Hematopoietic multipotent progenitor cell treated with erythropoietin and hydrocortisone succinate and interleukin-3 and kit ligand, for 8 days (in vitro differentiated cells): ENCODE measurements around the gene CADPS2.
"Not testable (repeated sequence)": the region's sequence is repeated elsewhere in the genome, so short reads cannot be mapped to it uniquely, and the experiment has no call there.

Source experiments
- DNase-seq: peaks from one replicate; pipeline ENCODE4 v3.0.0-alpha.2; 2015

The CADPS2 gene

DNA sequence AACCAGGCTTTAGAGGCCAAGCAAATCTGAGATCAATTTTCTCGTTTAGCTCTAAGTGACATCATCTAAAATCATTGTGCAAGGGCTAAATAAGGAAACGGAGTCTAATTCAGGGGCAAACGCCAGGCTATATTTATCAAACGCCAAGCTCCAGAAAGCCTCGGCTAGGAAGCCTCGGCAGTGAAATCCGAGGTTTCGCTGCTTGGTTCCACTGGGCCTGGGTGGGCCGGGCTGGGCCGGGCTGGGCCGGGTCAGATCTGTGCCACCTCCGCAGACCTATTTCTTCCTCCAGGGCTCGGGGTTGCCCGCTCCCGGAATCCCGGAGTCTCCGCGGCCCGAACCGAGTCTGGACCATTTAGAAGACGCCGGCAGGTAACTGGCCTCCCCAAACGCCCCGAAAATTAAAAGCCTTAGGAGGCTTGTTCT is 581.3 kb downstream of the CADPS2 start:
- no peak for DNase-seq

DNA sequence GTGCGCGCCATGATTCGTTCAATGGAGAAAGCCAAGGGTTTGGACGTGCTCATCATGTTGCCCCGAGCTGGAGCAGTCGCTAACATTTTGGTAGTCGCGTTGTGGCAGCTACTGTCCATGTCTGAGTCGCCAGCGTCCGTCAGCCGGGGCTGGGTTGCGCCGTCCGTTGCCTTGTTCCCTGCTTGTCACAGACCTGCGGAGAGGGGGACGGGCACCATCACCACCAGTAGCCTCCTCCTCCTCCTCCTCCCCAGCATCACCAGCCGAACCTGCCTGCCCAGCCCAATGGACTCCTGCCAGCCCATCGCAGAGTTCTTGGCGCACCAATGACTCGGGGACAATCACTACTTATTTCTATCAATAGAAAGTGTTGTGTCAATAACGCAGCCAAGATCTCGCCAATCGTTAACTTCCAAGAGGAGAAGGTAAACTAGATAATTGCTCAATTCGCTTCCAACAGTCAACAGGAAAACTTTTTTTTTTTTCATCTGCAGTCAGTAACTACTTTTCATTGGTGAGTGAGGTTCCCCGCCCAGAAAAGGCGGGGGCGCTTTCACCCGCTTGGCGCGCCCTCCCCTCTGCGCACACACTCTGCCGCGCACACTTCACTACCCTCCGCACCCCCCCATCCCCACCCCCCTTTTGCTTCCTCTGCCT is 581.8 kb downstream of the CADPS2 start, which contains the start of gene FEZF1:
Gene FEZF1 (minus strand): TSS at position 432 of the 657 bp plus-strand sequence. CDS start 313 bp downstream, at position 119.
- no peak for DNase-seq

DNA sequence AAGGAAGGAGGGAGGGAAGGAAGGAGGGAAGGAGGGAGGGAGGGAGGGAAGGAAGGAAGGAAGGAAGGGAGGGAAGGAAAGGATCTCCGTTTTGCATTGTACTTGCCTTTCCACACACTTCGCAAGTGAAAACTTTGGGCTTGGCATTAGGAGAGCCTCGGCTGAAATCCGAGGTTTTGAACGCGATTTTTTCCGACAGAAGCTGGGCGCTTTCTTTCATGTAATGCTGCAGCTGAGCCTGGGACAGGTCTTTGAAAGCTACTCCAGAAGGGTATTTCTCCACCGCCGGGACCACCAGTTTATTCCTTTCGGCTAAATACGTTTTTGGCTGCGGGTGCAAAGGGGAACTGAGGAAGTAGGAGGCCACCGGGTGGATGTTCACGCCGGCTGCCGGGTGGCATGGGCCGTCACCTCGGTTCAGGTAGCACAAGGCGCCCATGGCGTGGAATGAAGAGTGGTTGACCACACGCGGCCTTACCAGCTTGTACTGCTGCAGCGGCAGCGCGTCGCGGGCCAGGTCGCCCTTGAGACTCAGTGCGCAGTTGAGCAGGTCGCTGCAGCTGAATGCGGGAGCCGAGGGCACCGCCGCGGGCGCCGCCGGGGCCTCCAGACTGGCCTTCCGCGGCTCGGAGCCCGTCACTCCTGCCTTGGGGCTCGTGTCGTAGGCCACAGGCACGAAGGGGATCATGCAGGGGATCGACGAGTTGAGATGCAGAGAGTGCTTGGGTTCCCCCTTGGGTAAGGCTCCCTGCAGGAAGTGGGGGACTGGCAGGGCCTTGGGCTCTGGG is 582.5 kb downstream of the CADPS2 start:
- no peak for DNase-seq

DNA sequence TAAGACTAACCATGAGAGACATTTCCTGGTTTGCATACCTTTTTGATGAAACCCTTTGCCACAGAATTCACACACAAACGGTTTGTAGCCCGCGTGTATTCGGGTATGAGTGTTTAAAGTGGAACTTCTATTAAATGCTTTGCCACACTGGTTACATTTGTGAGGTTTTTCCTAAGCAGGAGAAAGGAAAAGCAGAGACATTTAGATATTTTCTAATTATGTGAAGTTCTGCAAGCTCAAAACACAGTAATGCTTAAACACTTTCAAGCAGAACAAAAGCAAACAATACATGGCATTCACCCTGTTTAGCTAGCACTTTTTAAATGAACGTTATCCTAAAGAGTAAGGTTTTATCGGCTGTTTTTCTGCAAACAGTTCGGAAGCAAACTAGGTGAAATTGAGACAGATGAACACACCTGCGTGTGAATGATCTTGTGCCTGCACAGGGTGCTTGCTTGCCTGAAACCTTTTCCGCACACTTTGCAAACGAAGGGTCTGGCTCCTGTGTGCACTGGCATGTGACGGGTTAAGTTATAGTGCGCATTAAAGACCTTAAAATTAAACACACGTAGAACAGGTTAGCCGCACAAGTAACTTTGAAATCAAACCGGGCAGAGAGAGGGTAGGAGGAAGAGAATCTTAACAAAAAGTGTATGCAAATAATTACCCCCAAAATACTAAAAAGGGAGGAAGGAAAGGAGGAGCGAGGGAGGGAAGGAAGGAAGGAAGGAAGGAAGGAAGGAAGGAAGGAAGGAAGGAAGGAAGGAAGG is 583.3 kb downstream of the CADPS2 start:
- DNase-seq, result no peak

DNA sequence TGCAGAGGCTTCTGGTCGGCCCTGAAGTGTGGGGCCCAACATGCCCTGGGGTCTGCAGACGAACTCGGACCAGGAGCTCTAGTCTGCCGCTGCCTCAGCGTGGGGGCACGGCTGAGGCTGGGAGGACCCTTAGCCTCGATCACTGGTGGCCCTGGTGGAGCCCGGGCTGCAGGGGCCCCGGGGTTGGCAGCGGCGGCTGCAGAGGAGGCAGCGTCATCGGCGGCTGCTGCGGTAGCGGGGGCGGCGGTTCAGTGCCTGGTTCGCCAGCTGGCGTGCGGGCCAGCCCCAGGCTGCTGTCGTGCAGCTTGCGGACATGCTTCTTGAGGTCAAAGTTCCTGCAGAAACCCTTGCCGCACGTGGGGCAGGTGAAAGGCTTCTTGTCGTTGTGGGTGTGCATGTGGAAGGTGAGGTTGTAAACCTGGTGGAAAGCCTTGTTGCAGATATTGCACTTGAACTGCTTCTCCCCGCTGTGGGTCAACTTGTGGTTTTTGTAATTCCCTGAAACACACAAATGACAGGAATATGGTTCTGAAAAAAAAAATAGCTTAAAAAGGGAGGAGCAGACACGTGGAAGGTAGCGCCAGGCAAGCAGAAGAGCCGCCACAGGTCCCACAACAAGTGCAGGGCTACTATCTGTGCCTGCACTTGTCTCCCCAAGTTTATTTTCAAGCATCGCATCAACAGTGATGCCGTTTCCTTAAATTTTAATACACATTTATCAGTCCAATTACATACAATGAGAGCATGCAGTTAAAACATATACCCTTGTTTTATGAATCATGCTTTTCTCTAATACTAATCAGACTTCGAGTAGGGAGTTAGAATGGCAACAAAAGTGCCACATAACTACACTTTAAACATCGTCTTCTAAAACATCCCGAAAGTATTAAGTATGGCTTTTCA is 584.2 kb downstream of the CADPS2 start:
- DNase-seq, result no peak

DNA sequence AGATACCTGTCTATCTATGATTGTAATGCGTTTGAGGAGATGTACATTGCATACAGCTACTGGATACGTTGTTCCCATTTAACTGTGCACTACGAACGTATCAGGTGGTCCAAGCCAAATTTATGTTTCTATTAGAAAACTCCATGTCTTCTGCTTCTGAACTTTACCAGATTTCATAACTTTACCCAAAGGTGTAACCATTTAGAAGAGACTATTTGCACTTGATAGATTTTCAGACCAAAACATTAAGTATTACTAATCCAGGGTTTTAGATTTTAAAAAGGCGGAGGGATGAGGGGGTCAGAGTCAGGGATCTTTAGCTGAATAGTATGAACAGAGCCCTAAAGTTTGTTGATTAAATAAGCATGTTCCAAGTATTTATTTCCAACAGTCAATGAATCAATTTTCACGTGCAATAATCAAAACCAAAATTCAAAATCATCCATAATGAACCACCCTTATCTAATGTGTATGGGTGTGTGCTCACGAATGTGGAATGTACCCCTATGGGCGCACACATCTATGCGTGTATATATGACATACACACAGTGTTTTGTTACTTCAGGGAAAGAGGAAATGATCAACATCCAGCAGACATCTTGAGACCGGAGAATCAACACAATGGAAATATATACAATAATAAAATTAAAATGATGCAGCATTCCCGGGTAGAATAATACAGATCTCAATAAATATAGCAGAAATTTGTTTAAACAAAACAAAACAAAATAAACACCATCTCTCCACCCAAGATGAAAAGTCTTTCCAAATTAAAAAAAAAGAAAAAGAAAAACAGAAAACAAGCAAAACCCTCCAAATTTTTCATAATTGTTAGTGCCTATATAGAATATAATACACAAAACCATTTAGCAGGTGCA is 585.1 kb downstream of the CADPS2 start:
- DNase-seq, result no peak

DNA sequence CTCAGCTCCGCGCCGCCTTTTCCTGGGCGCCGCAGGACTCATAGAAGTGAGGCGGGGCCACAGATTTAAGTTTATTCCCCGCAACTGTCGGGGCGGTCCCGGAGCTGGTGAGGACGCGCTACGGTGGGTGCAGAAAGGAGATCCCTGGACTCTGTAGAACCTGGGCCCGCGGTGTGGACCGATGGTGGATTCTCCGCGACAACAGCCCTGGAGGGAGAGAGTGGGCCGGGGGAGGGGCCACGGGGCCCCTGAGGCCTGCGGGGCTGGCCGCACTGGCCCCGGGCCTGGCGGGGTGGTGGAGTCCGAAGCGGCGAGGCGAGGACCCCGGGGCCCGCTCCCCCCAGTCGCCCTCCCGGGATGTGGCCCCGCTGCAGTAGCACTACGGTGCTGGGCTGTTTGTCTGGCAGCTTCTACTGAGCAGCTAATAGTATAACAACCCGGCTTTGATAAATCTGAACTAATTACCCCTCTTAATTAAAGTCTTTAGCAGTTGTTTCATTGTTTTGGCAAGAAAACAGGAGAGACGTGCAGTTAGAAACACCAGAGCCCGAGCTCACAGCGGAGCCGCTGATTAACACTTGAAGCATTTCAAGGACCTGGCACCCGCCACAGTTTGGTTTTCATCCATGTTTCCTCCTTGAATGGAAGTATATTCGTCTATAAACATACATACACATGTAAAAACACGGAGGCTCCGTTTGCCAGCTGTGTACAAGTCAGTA is 585.9 kb downstream of the CADPS2 start:
- no peak for DNase-seq

DNA sequence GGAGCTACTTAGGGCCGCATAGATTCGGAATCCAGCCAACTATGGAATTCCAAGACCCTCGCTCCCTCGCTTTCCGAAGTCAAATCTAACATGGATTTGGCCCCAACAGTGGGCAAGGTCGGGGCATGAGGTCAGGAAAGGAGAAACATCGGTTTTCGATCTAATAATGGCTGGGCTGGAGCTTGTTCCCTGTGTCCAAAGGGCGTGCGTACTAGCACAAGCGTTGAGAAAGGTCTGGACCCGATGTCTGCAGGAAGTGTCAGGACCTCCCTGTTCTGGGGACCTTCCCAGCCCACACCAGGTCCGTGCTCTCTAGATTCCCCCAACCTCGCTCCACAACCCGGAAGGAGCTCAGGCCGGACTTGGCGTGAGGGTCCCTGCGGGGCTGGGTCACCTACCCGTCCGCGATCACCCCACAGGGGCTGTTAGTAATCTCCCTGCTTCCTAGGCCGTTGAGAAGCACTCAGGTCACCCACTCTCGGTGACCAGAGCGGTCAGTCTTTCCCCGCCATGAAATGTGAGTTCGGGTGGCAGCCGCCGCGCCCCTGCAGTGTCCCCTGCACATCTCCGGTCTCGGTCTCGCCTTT is 586.5 kb downstream of the CADPS2 start:
- DNase-seq, result no peak

DNA sequence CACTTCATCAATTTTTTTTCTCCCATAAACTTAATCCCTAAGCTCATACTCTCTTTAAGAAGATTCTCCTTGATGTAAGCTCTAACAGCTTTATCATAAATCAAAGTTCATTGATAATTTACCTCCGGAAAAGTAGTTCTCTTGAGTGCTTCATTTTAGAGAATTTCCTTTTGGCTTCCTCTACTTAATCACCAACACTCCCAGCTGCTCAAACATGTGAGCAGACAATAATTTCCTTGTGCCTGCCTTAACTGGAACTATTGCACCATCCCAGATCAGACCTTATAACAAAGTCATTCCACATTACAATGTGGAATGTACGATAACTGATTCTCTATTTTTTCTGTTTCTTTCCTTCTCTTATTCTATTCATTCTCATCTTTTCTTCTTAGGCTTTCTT is 587.6 kb downstream of the CADPS2 start:
- DNase-seq, result no peak

DNA sequence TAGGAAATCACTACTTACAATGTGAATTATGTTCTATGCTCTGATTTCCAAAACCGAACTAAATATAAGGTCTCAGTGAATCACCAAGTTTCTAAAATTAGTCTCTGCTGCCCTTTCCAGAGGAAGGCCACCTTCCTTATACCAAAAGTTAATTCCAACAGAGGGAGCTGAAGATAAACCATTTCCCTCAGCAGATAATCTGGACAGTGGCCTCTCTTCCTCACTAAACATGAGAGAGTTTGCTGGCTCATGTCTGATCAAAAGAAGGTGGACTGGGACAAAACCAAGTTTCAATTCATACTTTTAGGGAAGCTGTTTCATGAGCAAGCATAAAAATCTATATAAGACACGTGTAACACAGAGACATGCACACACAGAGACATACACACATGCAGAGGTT is 588.1 kb downstream of the CADPS2 start:
- DNase-seq, result no peak

DNA sequence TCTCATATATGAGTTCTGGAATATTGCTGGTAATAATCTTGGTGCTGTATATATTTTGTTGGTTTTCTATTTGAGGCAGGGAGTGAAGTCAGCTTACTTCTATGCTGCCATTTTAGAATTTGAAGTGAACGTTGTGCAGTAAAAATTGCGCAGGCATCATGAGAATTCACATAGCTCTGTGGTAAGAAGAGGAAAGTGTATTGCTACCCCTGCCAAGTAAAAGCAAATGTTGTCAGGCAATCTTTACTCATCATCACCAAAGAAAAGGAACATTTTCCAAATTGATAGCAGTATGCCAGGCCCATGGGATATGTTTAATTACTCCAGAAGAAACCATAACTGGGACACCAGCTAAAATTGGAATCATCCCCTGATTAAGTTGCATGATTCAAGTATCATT is 595.1 kb downstream of the CADPS2 start:
- no peak for DNase-seq

DNA sequence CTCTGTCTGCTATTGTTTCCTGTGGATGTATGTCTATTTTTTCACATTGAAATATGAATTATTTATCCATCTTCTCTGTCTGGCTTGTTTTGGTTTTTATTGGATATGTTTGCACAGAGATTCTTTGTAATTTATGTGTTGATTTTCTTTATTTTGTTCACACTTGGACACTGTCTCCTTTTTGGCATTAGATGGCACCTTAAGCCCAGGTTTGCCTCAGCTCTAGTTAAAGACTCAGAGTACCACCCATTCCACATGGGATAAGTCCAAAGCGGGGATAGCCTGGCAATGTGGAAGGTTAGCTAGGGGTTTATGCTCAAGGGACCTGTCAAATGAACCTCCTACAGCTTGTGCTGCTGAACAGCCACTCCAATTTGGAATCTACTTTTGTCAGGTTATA is 595.8 kb downstream of the CADPS2 start:
- no peak for DNase-seq

DNA sequence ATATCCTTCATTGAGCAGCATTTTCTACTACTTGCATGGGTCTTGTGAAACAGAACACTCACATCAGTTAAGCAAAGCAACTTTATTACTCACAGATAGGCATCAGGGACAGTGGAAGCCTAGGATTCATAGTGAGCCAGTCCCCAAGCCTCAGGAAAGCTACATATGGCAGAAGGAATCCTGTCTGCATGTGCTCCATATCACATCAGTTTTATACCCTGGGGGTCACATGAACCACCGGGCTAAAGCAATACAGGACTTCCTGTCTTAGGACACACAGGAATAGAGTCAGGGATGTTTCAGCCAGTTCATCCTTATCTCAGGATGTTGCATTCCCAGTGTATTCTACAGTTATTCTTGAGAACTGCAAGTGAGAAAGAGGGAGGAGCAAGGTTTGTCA is 596.8 kb downstream of the CADPS2 start:
- no peak for DNase-seq

DNA sequence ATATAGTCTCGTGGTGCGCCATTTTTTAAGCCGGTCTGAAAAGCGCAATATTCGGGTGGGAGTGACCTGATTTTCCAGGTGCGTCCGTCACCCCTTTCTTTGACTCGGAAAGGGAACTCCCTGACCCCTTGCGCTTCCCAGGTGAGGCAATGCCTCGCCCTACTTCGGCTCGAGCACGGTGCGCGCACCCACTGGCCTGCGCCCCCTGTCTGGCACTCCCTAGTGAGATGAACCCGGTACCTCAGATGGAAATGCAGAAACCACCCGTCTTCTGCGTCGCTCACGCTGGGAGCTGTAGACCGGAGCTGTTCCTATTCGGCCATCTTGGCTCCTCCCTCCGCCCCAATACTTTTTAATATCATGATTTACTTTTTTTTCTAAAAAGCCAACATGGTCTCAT is 601.7 kb downstream of the CADPS2 start:
- not testable (repeated sequence) for DNase-seq

DNA sequence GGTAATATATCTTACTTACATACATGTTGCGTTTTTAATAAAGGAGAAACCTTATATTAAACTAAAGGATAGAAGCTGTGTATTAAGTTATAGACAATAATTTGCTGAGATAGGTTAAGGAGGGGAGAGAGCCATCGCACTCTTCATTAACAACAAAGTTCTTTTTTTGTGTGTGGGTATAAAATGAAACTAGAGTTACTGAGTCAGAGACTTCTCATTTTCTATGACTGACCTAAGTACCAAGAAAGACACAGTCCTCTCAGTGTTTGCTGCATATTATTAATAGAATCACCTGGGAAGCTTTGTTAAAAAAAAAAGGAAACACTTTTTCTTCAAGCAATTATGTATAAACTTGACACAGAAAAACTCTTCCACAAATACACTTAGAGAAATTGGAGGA is 613.1 kb downstream of the CADPS2 start:
- no peak for DNase-seq

DNA sequence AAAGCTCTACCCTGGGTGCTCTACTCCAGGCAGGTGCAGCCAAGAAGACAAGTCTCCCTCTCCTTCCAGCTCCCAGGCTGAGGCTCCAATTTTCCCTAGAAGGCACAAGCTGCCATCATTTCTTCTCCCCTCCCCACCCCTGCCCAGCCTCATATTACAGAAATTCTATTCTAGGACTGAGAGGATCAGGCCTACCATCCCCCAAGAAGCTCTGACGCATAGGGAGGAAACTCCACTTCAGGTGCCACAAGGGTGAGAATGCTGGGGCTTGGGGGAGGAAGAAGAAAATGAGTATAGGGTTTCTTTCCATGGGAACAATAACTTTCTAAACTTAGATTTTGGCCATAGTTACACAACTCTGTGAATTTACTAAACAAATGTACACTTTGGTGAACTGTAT is 617.0 kb downstream of the CADPS2 start:
- DNase-seq, result no peak
